NCI-H1694 (cell line): ENCODE measurements around the gene LRRC8C.
"Not testable (repeated sequence)": the region's sequence is repeated elsewhere in the genome, so short reads cannot be mapped to it uniquely, and the experiment has no call there.

Experiments used
- DNase-seq: peaks from one replicate; lab custom pipeline; 2025; lab: John Stamatoyannopoulos, UW

Gene LRRC8C

DNA sequence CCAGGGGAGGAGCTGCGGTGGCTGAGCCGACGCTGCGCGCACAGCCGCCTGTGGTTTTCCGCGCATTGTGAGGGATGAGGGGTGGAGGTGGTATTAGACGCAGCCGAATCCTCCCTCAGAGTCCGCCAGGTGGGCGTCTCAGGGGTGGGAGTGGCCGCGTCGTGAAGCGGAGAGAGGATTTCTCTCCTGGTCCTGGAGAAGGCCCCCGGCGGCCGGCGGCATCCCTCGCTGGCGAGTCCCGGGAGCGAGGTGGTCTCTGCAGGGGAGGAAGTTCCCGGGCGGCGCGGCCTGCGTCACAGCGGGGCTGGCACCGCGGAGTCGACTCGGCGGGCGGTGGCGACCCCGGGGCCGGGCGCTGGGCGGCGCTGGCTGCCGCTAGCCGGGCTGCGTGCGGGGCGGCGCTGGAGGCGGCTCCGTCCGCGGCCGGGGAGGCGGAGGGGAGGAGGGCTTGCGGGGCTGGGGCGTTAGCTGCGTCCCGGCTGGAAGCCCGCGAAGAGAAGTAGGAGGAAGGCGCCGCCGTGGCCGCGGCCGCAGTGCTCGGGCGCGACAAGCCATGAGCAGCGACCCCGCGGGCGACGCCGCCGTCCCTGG is at the start of gene LRRC8C:
TSS of gene LRRC8C (plus strand) at position 464 of the 591 bp plus-strand sequence. CDS start 53,354 bp downstream, outside the sequence.
- DNase-seq, result peak; percentile 54

DNA sequence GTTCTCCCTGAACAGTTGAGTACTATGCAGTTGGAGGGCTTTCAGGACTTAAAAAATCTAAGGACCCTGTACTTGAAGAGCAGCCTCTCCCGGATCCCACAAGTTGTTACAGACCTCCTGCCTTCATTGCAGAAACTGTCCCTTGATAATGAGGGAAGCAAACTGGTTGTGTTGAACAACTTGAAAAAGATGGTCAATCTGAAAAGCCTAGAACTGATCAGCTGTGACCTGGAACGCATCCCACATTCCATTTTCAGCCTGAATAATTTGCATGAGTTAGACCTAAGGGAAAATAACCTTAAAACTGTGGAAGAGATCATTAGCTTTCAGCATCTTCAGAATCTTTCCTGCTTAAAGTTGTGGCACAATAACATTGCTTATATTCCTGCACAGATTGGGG is 48.7 kb upstream of the LRRC8C start:
- no peak for DNase-seq

DNA sequence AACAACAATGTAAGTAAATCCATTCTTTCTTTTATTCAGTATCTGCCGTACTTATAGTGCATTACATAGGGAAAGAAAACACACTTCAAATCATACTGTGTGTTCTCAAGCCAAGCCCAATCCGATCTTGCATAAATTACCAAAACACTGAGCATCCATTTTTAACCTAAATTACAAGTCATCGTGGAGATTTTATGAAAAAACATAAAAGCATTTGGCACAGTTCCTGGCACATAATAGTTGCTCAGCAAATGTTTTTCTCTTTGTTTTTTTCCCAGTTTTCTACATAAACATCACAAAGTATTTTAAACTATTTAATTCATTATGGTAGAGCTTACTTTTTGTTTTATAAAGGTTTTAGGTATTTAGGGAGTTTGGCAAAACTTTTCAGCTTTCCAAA is 48.1 kb upstream of the LRRC8C start:
- DNase-seq, result no peak

DNA sequence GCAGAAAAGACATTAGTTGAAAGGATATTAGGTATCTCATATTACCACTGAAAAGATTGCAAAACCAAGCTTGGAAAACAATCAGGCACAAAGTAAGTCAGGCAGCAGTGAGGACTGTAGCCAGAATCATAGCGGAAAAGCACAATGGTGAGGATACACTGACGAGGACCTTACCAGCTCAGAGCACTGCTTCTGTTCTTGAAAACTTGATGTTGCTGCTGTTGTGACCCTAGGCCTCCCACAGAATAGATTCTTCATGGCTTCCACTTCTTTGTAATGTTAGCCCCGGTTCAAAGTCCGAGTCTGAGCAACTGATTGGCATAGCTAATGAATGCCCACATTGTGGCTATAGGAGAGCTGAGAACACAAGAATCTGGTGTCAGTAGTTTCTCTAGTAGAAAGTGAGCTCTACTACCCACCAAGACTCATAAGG is 45.2 kb upstream of the LRRC8C start:
- DNase-seq, result no peak

DNA sequence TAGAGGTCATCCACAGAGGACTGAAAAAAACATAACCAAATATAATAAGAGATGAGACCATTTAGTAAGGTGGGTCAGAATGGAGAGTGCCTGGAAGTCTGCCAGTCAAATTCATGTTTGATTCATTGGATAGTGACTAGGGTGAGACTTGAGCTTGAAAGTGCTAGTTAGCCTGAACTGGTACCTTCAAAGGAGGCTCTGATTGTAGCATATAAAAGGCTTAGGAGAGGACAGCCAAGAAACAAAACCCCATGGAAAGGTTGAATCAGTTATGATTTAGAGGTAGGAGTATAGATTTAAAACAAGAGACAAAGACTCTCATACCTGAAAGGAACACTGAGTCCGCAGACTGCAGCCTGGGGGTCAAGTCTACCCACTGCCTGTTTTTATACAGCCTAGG is 44.4 kb upstream of the LRRC8C start:
- DNase-seq, result no peak

DNA sequence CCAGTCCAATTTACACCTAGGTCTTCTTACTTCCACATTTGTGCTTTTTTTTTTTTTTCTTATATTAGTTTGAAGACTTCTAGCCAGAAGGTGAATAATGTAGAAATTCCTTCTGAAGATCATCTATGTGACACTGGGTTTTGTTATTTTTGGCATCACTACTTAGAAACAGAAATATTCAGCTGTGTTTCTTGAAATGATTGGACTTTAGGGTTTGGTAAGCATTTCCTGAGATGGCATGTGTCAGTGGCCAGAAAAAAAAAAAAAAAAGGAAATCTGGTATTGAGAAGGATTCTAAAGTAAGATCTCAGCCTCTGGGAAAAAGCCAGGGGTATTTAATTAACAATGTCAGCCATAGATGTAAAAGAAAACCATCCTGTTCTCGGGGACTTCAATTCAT is 43.4 kb upstream of the LRRC8C start:
- DNase-seq, result no peak

DNA sequence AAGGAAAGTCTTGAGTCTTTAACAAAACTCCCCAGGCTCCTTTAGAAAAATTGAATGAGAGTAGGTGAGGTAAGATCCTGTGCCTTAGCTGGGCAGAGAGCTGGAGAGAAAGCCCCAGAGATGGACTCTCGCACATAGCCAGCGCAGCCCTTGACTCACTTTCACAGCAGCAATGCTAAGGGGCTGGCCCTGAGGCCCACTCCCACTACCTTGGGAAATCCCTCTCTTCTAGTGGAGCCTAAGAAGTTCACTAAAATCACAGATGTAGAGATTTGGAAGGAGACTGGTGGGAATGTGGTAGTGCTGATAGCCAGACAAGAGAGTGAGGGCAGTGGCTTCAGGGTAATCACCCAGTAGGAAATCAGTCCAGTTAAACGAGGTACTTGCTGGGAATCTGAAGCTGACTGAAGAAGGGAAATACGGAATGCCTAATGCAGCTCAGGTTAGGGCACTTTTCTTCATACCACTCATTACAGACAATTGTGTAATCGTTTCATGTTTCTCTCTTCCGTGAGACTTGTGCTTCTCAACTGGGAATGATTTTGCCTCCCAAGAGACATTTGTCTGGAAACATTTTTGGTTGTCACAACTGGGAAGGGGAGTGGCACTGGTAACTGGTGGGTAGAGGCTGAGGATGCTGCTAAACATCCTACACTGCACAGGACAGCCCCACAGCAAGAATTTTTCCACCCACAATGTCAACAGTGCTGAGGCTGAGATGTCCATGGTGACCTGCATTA is 42.4 kb upstream of the LRRC8C start:
- no peak for DNase-seq

DNA sequence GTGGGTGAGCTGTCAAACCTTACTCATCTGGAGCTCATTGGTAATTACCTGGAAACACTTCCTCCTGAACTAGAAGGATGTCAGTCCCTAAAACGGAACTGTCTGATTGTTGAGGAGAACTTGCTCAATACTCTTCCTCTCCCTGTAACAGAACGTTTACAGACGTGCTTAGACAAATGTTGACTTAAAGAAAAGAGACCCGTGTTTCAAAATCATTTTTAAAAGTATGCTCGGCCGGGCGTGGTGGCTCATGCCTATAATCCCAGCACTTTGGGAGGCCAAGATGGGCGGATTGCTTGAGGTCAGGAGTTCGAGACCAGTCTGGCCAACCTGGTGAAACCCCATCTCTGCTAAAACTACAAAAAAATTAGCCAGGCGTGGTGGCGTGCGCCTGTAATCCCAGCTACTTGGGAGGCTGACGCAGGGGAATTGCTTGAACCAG is 40.0 kb upstream of the LRRC8C start:
- DNase-seq, result not testable (repeated sequence)

DNA sequence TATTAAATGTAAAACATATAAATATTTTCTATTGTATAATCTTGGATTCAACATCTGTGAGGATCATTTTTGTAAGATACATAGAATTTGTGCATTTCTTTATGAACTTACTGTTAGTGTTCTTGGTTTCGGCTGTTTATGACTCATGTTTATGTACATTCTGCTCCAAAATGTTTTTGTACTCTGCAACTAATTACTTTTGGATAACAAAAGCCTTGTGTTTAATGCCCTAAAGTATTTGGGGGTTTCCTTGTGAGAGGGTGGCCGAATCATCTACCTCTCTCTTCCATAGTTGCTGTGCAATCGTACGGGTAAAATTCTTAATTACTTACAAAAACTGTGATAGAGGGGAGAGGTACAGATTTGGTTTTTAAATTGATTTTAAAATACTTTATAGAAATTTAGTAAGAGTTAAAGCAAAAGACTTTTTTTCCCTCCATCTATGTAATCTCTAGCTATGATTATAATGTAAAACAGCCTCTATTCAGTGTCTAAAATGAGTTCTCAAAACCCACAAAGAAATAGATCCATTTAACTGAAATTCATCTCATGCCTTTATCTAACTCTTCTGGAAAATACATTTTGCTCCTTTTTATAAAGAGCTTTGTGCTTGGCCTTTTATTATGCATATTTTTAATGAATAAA is 38.7 kb upstream of the LRRC8C start:
- DNase-seq, result no peak

DNA sequence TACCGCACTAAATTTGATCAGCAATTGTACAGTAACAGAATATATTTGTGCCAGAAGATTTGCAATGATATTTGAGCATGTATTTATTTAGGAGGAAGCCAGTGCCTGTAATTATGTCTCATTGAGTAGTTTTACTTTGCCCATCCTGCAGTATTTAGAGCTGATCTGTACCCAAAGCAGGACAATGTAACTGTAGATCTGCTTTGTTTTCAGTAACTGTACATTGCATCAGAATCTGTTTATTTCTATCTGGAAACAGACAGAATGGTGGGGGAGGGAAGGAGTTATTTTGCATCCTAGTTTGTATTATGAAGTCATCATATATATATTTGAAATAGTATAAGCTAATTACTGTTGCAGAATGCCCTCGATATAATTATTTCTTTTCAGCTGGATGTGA is 36.2 kb upstream of the LRRC8C start:
- no peak for DNase-seq

DNA sequence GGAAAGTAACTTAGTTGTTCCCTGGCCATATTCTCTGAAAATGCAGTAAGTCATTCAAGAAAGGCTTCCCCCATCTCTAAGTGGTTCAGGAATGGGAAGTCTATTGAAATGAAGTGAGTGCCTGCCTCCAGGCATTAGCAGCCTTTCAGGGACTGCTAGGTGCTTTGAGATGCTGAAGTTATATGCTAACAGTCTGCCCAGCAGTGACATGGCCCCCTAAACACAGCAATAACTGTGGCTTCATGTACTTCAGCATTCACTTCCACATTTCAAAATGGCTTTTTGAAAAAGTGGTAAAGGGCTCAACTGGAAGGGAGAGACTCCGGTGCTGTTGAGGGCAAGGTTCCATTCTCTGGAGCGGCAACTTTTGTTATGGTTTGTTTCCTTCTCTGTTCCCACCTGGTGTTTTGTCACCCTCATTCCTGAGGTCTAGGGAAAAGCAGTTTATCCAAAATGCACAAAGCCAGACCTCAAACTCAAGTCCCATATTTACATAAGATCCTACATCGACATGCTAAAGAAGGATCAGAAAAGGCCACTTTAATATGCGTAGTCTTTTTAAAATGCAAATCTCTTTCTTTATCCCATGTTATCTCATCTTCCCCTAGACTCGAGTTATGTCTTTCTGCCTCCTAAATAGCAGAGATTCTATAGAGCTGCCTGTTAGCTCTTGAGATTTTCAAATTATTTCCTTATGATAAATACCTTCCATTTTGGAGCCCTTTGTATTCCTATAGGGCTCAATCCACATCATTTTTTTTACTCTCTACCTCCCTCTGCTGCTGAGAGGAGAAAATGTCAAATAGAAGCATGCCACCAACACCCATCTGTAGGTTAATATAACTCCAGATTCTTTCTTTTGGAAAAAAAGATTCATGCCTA is 34.2 kb upstream of the LRRC8C start:
- DNase-seq, result peak; percentile 49

DNA sequence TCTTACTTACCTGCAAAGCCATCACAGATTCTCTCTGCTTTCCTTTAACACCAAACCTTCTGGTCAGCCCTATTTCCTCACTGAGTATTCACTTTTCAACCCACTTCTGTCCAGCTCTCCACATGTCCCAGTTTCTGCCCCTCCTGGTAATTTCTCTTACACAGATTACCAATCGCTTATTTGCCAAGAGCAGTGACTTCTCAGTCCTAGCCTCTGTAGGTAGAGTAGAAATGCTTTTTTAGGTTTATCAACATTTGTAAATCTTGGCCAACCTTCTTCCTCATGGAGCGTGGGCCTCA is 33.6 kb upstream of the LRRC8C start:
- no peak for DNase-seq

DNA sequence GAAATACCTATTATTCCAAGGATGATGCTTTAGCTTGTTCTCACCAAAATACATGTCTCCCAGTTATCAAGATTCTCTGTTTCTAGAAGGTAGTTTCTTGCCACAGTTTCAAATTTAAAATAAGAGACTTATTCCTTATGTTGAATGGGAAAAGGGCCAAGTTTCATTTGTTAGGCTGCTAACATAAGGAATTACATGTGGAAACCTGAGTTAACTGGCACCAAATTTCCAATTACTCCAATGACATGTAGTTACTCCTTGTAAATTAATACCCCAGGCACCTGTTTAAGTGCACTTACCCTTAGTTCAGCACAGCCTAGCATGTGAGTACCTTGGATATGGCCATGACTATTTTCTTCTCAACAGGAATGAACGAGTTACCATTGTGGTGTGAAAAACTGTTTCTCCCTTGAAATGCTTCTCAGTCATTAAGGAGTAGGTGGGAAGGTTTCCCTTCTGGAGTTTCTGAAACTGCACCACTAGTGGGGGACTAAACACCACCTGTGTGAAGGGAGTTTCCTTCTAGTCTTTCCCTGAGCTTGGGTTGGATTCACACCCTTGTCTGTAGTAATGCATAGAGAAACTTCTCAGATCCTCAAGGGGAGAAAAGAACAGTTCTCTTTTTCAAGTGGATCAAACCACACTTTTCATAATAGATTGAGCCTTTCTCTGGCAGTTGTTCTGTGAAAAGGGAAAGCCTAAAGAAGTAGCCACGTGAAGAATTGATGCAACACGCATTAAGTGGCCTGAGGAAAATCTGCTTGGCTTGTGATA is 32.3 kb upstream of the LRRC8C start:
- no peak for DNase-seq

DNA sequence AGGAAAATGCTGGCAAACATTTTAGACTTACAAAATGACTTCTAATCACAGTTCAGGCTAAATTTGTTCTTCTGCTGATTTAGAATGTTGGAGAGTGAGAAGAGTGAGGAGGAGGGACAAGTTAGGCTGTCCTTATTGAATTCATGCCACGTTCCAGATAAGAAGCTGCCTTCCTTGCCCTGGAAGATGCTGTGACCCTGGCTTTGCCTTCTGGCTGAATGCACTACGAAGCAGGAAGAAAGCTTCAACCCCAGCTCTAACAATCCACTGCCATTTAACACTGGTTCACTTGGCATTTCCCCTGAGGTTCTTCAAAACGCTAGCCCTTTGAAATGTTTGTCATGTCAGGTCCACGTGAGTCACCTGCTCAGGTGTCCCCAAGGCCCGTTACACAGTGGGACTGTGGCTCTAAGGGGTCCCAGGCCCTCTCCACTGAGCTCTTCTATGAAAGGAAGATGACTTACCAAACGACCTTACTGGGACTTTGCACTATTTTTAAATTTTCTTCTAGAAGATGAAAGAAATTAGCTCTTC is 30.0 kb upstream of the LRRC8C start:
- DNase-seq, result no peak

DNA sequence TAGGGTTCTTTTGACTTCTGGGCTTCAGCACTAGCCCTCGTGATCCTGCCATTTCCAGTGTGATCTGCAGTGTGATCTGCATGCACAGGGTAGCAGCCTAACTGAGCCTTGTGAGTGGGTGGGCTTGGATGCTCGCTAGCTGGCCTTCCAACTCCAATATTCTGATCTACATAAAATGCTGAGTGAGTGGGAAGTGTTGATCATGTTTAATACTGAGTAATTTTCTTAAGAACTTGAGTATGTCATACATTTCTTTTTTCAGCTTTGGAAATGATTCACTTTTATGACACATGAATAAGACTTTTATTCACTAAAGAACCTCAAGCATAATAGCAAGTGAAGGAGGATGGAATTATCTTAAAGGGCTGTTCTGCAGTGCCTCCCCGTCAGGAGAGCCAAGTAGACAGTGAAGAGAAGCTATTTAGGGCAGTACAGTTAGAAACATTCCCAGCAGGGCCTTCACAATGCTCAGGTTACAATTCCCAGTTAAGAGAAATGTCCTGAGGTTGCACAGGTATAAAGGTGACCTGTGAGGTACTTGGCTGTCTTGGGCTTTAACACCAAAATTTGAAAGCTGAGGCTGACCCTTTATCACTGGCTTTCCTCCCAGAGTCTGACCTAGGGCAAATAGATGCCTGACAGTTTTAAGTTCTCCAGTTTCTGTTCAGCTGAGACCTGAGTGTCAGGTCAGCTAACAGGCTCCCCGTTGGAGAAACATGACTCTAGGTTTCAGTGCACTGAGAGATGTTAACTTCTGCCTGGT is 29.1 kb upstream of the LRRC8C start:
- no peak for DNase-seq

DNA sequence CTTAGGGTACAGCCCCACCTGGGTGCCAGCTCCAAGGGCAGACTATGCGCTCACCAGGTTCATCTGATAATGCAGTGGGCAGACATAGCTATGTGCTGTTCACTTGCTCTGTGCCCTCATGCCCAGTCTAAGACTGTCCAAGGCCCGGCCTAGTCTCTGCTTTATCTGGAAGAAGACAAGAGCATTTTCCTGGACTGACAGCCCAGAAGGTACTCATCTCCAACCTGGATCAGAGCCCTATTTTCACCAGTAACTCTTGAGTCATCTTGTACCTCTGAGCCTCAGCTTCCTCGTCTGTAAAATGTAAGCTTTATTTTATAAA is 28.5 kb upstream of the LRRC8C start:
- no peak for DNase-seq

DNA sequence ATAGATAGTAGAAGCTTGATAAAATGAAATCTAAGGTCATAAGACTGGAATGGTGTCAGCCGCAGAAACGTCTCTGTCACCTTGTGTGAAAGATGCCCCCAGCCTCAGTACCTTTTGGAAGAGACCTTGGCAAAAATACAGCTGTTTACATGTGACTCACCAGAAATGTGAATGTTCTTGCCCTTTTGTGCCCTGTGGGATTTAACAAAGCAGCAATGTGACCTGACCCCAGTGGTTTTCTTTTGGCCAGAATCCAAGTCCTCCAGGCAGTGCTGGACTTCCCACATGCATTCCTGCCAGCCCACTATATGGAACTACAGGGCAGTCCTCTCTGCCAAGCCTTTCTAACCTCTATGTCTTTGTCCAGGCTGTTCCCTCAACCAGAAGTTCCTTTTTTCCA is 27.2 kb upstream of the LRRC8C start:
- no peak for DNase-seq

DNA sequence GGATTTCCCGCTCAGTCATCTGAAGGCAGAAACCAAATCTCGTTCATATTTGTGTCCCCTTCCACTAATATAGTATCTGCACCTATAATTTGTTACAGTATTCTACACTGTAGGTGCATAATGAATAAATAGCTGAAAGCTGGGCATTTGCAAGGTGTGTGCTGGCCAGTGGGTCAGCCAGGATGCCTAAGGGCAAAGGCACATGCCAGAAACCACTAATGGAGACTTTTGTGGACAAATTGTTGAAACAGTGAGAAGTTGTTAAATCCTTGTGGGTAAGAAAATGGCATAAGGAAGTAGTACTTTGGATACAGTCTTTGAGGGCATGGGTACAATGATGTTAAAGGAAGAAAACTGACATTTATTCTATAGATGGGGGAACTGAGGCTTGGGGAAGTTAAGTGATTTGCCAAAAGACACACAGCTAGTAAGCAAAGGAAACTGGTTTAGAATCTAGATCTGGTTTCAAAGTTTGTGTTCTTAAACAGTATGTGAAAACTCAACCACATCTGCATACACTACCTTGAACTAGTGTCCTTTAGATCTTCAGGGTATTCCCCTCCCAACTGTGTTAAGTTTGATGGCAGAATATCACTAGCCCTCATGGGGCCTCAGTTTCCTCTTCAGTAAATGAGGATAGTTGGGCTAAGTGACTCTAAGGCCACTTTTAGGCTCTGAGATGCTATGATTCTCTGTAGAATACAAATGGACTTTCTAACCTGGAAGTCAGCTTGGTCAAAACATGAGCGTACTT is 26.5 kb upstream of the LRRC8C start:
- no peak for DNase-seq

DNA sequence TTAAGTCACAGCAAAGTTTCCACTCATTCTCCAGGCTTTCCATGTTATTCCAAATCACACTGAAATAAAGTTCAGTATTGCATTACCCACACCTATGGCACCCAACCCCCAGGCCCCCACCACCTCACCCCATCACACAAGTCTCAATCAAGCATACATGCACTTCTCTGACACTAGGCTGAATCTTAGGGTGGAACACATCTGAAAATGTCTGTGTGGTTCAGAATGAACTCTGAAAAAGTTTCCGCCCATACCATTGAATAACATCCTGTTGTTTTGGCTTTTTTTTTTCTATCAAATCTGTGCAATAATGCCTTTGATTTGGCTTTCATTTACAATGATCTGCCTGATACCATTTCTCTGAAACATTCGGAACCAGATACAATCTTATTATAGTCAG is 25.8 kb upstream of the LRRC8C start:
- DNase-seq, result no peak
